Fibroblast of the aortic adventitia (primary cell): Measurements from ENCODE around the gene CCN5. TPM values are rescaled to one million over a fixed set of nuclear protein-coding genes. Genes with fewer than 3 reads are reported as not detected.

Source experiments
- DNase-seq: peaks from one replicate; pipeline ENCODE4 v3.0.0-alpha.2; 2010; ENCODE audit warnings: low read depth
- H3K4me3 ChIP-seq: 2 replicates; pipeline ENCODE4 v1.5.1; 2011; ENCODE audit warnings: low read depth, mild to moderate bottlenecking, control low read depth, low read length, moderate library complexity
- total RNA-seq: library from RNA; depleted of rRNA; stranded (reverse); fragments of >200 nt; gene quantifications from 2 replicates; pipeline ENCODE4 v1.2.3, GENCODE V29; 2012; ENCODE audit warnings: low replicate concordance
- TF ChIP-seq, protein P1 (sequence below): IDR thresholded peaks from 2 replicates; pipeline ENCODE4 v1.5.1; 2011; ENCODE audit warnings: mild to moderate bottlenecking, low read length, control low read depth, inconsistent platforms; ENCODE audit not compliant: insufficient read depth

CCN5 gene
- total RNA-seq, 1 donor = 266 TPM

DNA sequence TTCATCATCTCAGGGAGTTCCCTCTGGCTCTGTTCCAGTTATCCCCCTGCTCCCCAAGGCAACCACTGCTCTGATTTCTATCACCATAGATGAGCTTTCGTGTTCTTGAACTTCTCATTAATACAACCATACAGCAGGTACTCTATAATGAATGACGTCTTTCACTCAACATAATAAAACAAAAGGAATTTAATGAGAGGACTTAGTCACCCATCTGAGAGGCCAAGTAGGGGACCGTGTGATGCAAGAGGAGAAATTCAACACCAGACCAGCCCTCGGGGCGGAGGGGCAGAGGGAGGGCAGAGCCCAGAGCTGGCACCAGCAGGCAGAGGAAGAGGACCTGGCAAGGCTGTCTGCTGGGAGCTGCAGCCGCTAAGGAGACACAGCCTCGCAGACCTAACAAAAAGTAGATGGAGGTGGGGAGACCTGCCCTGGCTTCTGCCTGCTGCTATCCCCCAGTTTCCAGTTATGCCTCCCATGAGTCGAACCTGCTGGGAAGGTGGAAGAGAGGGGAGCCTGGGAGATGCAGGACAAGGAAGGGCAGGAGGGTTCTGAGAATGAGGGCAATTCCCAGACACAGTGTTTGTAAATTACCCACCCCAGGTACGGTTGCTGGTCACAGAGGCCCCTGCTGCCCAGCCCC lies 13.8 kb downstream of the CCN5 start:
- no peak overlapping the region for H3K4me3 ChIP-seq
- TF ChIP-seq, protein P1, sequence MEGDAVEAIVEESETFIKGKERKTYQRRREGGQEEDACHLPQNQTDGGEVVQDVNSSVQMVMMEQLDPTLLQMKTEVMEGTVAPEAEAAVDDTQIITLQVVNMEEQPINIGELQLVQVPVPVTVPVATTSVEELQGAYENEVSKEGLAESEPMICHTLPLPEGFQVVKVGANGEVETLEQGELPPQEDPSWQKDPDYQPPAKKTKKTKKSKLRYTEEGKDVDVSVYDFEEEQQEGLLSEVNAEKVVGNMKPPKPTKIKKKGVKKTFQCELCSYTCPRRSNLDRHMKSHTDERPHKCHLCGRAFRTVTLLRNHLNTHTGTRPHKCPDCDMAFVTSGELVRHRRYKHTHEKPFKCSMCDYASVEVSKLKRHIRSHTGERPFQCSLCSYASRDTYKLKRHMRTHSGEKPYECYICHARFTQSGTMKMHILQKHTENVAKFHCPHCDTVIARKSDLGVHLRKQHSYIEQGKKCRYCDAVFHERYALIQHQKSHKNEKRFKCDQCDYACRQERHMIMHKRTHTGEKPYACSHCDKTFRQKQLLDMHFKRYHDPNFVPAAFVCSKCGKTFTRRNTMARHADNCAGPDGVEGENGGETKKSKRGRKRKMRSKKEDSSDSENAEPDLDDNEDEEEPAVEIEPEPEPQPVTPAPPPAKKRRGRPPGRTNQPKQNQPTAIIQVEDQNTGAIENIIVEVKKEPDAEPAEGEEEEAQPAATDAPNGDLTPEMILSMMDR = no peak
- peak; percentile 82 for DNase-seq

GRCh38 chr20:44730441-44730840 lies 15.3 kb downstream of the CCN5 start:
- TF ChIP-seq, protein P1 = no peak

GRCh38 chr20:44731657-44732056 lies 16.5 kb downstream of the CCN5 start:
- DNase-seq = no peak
- TF ChIP-seq, protein P1 = no peak
- no peak overlapping the region for H3K4me3 ChIP-seq

More at GRCh38 chr20:44730441-44730840, 15.3 kb downstream of the CCN5 start:
- peak; percentile 85 for DNase-seq
- no peak overlapping the region for H3K4me3 ChIP-seq

GRCh38 chr20:44732327-44732726 lies 17.2 kb downstream of the CCN5 start:
- DNase-seq = peak; percentile 43
- TF ChIP-seq, protein P1 = no peak
- no peak overlapping the region for H3K4me3 ChIP-seq

- DNase-seq = peak; percentile 82
- H3K4me3 ChIP-seq = no peak overlapping the region
- TF ChIP-seq, protein P1 = peak; percentile 95
Measured at GRCh38 chr20:44733341-44734069, 18.3 kb downstream of the CCN5 start.

DNA sequence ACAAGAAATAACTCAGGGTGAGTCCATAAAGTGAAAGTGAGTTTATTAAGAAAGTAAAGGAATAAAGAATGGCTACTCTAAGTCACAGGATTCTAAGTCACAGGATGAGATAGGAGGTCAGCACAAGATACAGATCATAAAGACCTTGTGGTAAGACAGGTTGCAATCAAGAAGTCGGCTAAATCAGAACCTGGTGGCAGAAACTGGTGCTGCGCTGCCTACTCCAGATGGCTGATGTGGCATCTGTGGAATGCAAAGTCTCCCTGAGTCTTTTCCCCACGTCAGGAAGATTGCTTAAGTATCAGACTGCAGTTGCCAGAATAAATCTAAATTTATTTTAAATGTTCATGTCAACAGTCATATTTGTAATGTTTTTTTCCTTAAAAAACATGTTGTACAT lies 19.8 kb downstream of the CCN5 start:
- TF ChIP-seq, protein P1 = peak; percentile 36
- DNase-seq = peak; percentile 79
- no peak overlapping the region for H3K4me3 ChIP-seq
